Measurements from ENCODE around the gene TRPM3. TPM values are rescaled to one million over a fixed set of nuclear protein-coding genes. Genes with fewer than 3 reads are reported as not detected.
A peak's percentile ranks its signal among the peaks of the same experiment; 100 is the strongest.

TRPM3 gene
- total RNA-seq, 1 donor = 0.72 TPM

DNA sequence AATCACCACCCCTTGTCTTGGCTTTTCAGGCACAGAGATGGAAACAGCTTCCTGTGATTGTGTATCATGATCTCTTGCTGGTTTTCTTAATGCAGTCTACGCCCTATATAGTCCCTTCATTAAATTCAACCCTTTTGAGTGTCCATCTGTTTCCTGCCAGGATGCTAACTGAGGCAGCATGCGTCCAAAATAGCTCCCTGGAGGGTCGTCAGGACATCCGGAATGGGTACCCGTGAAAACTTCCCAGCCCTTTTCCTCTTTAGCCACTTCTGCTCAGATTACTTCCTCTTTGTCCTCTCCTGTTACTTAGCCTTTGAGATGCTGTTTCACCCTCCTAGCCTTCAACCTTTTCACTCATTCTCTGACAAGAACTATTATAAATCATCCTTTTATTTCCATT is 627.2 kb downstream of the TRPM3 start:
- Histone ChIP-seq H3K79me2 (ENCODE audit: insufficient read depth, low read length) (no peaks in the 10 kb centered on the region), H3K27me3 (ENCODE audit: insufficient read depth, low read length) (no peaks in the 10 kb centered on the region), H3K27ac (ENCODE audit: low read depth, low read length) (no peak overlapping the region), H3K4me2 (ENCODE audit: insufficient read depth, low read length) (no peak overlapping the region), H3K4me1 (ENCODE audit: insufficient read depth, low read length) (peaks cover 3% of the 10 kb centered on the region), H3K36me3 (ENCODE audit: insufficient read depth, low read length) (no peaks in the 10 kb centered on the region), H2AFZ (ENCODE audit: low read length) (no peak overlapping the region), H3K4me3 (ENCODE audit: insufficient read depth, low read length) (no peak overlapping the region), H3K9me3 (ENCODE audit: low read depth, low read length) (no peaks in the 10 kb centered on the region), H4K20me1 (ENCODE audit: insufficient read depth, low read length) (no peaks in the 10 kb centered on the region)
- no peak for DNase-seq (ENCODE audit: insufficient read length, low spot score, missing footprints)
- TF ChIP-seq, protein P1, sequence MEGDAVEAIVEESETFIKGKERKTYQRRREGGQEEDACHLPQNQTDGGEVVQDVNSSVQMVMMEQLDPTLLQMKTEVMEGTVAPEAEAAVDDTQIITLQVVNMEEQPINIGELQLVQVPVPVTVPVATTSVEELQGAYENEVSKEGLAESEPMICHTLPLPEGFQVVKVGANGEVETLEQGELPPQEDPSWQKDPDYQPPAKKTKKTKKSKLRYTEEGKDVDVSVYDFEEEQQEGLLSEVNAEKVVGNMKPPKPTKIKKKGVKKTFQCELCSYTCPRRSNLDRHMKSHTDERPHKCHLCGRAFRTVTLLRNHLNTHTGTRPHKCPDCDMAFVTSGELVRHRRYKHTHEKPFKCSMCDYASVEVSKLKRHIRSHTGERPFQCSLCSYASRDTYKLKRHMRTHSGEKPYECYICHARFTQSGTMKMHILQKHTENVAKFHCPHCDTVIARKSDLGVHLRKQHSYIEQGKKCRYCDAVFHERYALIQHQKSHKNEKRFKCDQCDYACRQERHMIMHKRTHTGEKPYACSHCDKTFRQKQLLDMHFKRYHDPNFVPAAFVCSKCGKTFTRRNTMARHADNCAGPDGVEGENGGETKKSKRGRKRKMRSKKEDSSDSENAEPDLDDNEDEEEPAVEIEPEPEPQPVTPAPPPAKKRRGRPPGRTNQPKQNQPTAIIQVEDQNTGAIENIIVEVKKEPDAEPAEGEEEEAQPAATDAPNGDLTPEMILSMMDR (IDR thresholded peaks at IDR 0.05; ENCODE audit: extremely low read depth, low read depth, low read length) = no peak

DNA sequence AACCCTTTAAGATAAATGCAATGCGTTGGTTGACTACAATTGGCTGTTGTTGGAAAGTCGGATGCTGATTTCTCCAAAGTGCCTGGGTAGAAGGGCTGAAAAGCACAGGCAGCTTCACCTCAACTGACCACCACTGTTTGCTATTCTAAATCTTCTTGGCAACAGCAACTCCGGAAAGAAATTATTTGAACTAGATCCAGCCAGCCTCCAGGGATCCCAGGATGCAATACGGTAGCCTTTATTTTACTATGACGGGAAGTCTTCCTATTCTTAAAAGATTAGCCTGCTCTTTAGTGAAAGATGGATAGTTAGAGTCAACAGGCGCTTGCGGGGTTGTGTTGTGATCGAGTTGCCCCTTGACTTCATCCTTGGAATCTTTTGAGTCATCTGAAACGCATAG is 628.4 kb downstream of the TRPM3 start:
- H3K4me1 ChIP-seq (ENCODE audit: insufficient read depth, low read length) = peaks cover 10% of the 10 kb centered on the region
- H3K36me3 ChIP-seq (ENCODE audit: insufficient read depth, low read length) = no peaks in the 10 kb centered on the region
- no peak overlapping the region for H3K27ac ChIP-seq (ENCODE audit: low read depth, low read length)
- no peak for DNase-seq (ENCODE audit: insufficient read length, low spot score, missing footprints)
- no peaks in the 10 kb centered on the region for H3K9me3 ChIP-seq (ENCODE audit: low read depth, low read length)
- H3K4me2 ChIP-seq (ENCODE audit: insufficient read depth, low read length) = no peak overlapping the region
- H4K20me1 ChIP-seq (ENCODE audit: insufficient read depth, low read length) = no peaks in the 10 kb centered on the region
- no peaks in the 10 kb centered on the region for H3K79me2 ChIP-seq (ENCODE audit: insufficient read depth, low read length)
- no peak overlapping the region for H3K4me3 ChIP-seq (ENCODE audit: insufficient read depth, low read length)
- peak overlapping the region; percentile 1 for H2AFZ ChIP-seq (ENCODE audit: low read length)
- H3K27me3 ChIP-seq (ENCODE audit: insufficient read depth, low read length) = no peaks in the 10 kb centered on the region
- TF ChIP-seq, protein P1 (IDR thresholded peaks at IDR 0.05; ENCODE audit: extremely low read depth, low read depth, low read length) = no peak

DNA sequence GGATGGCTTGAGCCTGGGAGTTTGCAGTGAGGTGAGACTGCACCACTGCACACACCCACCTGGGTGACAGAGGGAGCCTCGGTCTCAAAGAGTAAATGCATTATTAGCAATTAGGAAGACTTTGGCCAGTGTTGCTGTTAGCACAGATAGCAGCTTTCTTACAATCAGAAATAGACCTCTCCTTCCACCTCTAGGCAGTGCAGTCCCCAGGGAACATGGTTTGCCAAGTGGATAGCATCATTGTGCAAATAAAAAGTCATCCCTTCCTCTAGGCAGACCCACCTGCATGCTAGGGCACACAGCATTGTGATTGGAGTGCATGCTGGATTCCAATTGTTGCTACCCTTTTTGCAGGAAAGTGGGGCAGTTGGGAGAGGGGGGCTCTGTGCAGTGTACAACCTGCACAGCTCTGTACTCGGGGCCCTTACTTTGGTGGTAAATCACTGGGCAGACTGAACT is 629.1 kb downstream of the TRPM3 start:
- Histone ChIP-seq H3K4me2 (ENCODE audit: insufficient read depth, low read length) (no peak overlapping the region), H3K4me1 (ENCODE audit: insufficient read depth, low read length) (peaks cover 10% of the 10 kb centered on the region), H4K20me1 (ENCODE audit: insufficient read depth, low read length) (no peaks in the 10 kb centered on the region), H3K4me3 (ENCODE audit: insufficient read depth, low read length) (no peak overlapping the region), H3K27ac (ENCODE audit: low read depth, low read length) (no peak overlapping the region), H3K27me3 (ENCODE audit: insufficient read depth, low read length) (no peaks in the 10 kb centered on the region), H3K36me3 (ENCODE audit: insufficient read depth, low read length) (no peaks in the 10 kb centered on the region), H2AFZ (ENCODE audit: low read length) (no peak overlapping the region), H3K79me2 (ENCODE audit: insufficient read depth, low read length) (no peaks in the 10 kb centered on the region), H3K9me3 (ENCODE audit: low read depth, low read length) (no peaks in the 10 kb centered on the region)
- DNase-seq (ENCODE audit: insufficient read length, low spot score, missing footprints) = peak; percentile 68
- TF ChIP-seq, protein P1 (IDR thresholded peaks at IDR 0.05; ENCODE audit: extremely low read depth, low read depth, low read length) = no peak

DNA sequence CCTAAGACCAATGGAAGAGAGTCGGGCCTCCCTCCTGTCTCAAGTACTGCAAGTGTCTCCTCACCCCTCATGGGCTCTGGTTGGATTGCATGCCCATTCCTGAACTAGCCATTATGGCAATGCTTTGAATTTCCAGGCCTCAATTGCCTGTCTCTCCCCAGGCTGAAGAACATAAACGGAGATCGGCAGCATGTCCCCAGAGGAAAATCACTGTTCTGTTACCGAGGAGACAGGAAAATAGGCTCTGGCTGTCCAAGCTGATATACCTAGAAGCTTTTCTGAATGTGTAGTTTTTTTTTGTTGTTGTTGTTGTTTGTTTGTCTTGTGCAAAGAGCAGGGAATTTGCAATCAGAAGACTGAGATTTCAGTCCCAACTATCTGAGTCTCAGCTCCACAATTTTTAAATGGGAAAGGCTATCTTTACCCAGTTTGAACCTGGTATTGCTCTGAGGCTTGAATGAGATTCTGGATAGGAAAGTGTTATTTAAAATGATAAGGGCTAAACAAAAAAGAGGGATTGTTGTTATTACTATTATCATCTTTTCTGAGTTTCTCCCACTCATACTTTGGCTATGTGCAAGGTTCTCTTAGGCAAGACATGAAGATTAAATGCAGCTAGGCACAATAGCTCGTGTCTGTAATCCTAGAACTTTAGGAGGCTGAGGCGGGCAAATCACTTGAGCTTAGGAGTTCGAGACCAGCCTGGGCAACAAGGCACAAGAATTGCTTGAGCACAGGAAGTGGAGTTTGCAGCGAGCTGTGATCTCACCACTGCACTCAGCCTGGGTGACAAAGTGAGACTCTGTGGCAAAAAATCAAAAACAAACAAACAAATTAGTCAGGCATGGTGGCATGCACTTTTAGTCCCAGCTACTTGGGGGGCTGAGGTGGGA is 629.7 kb downstream of the TRPM3 start:
- Histone ChIP-seq H3K36me3 (ENCODE audit: insufficient read depth, low read length) (no peaks in the 10 kb centered on the region), H3K4me3 (ENCODE audit: insufficient read depth, low read length) (no peak overlapping the region), H3K79me2 (ENCODE audit: insufficient read depth, low read length) (no peaks in the 10 kb centered on the region), H4K20me1 (ENCODE audit: insufficient read depth, low read length) (no peaks in the 10 kb centered on the region), H3K4me1 (ENCODE audit: insufficient read depth, low read length) (peaks cover 10% of the 10 kb centered on the region), H3K27me3 (ENCODE audit: insufficient read depth, low read length) (no peaks in the 10 kb centered on the region), H3K27ac (ENCODE audit: low read depth, low read length) (no peak overlapping the region), H2AFZ (ENCODE audit: low read length) (no peak overlapping the region), H3K4me2 (ENCODE audit: insufficient read depth, low read length) (no peak overlapping the region), H3K9me3 (ENCODE audit: low read depth, low read length) (no peaks in the 10 kb centered on the region)
- TF ChIP-seq, protein P1 (IDR thresholded peaks at IDR 0.05; ENCODE audit: extremely low read depth, low read depth, low read length) = no peak
- peak; percentile 76 for DNase-seq (ENCODE audit: insufficient read length, low spot score, missing footprints)
